GM21717 (cell line): ENCODE results near the gene MRM1.

Experiments used
- ATAC-seq: cut with Tn5 transposase; IDR thresholded peaks from one replicate; pipeline ENCODE4 v1.9.1; 2021; ENCODE audit warnings: mild to moderate bottlenecking, moderate library complexity; ENCODE audit not compliant: unreplicated experiment

MRM1 gene

GRCh38 chr17:36629252-36629847, 28.0 kb downstream of the MRM1 start:
- ATAC-seq, result no peak

GRCh38 chr17:36629970-36630502, 28.7 kb downstream of the MRM1 start:
- no peak for ATAC-seq

- ATAC-seq, result no peak
Measured at GRCh38 chr17:36631022-36631421, 29.6 kb downstream of the MRM1 start.

DNA sequence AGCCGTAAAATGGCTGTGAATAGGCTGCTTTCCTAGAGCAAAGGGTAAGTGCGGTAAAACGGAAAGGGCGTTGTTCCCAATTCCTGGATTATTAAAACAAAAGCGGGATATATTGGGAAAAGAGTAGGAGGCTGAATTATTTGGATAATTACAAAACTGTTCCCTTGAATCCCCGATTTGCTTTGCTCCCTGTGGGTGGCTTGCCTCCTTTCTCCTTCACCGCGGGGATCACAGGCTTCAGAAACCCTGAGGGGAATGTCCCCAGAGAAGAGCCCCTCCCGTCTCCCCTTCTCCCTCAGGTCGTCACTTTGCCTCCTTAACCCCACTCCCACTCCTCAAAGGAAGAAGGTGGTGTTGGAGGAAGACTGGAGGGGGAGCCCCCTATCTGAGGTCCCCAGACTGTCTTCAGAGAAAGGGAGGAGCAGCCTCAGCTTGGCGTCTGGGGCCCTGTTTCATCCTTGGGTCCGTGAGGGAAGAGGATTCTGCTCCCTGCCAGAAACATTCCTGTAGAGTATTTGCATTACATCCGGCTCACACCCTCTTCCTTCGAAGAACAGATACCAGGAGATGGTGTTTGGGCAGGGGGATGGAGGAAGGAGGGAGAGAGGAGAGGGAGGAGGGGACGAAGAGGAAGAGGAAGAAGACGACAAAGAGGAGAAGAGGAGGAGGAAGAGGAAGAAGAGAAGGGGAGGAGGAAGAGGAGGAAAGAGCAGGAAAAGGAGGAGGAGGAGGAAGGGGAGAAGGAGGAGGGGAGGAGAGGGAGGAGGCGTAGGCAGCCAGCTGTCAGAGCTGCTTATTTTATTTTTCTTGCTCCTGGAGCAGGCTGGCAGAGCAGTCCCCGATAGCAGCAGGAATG, 31.8 kb downstream of the MRM1 start:
- no peak for ATAC-seq

GRCh38 chr17:36640346-36640745, 39.0 kb downstream of the MRM1 start:
- ATAC-seq, result no peak

DNA sequence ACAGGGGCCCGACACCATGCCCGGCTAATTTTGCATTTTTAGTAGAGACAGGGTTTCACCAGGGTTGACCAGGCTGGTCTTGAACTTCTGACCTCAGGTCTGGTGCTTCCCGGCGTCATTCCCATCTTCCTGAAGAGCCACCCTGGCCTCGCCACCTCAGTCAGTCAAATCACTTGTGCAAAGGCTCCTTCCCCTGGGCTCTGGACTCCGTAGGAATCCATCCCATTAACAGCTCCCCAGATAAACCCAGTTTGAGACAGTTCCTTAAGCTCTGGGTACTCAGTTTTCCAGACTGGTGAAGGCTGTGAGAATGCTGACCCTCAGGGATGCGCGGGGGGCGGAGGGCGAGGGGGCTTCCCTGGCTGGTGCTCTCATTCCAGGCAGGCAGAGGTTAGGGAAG, 39.5 kb downstream of the MRM1 start:
- ATAC-seq, result no peak

- no peak for ATAC-seq
Measured at GRCh38 chr17:36641331-36641876, 40.0 kb downstream of the MRM1 start.

- no peak for ATAC-seq
Measured at GRCh38 chr17:36641877-36642845, 40.8 kb downstream of the MRM1 start.

DNA sequence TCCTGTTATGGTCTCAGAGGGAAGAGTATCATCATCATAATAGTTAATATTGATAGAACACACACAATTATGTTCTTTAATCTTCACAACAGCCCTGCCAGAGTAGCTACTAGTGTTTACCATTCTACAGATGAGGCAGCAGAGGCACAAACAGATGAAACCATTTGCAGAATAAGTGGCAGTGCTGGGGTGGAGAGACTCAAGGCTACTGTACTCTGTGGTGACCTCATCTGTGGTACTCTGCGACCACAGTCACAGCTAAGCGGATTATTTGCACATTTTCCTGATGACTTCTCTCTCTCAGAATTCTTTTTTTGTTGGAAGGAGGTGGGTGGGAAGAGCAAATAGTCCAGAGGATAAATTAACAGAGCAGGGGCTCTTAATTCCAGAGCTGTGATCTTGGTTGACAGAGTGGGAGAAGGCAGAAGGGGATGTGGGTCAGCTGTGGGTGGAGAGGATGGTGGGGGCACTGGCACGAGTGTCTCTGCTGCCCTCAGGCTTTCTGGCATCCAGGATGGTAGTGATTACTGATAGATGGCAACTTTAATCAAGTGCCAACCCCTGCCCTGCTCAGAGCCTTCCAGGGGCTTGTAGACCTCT, 41.8 kb downstream of the MRM1 start:
- ATAC-seq, result no peak

DNA sequence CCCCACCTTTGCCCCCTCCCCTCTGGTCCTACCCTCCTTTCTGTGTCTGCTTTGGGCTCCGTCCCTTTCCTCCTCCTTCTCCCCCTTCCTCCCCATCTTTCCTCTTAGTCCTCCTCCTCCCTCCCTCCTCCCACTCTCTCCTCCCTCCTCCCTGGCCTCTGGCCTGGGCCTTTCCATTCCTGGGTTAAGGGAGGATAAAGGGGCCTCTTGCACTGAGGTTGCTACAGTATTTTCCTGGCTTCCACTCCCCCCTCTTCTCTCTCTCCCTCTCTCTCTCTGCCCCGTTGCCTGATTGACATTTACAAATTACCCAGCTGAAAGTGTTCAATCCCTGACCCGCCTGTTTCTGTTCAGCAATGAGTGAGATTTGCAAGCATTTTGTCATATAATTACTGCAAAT, 44.0 kb downstream of the MRM1 start:
- no peak for ATAC-seq

- ATAC-seq, result no peak
Measured at GRCh38 chr17:36647636-36648035, 46.3 kb downstream of the MRM1 start.

- no peak for ATAC-seq
Measured at GRCh38 chr17:36650096-36650775, 48.9 kb downstream of the MRM1 start.

DNA sequence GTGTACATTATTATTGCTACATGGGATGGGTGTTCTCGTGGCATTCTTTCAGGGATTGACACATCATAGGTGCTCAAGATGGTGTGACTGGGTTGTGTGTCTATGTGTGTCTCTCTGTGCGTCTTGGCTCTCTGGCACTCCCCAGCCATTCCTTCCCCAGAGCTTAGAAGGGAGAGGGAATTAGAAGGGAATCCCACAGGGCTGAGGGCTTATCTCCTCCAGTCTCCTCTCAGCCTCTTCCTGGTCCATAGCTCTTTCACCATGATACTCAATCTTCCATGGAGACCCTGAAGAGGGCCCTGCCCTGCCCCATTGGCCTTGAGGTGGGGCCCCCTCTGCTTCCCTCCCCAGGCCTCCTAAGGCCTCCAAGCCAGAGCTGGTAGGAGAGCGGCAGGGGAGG, 52.0 kb downstream of the MRM1 start:
- ATAC-seq, result no peak

- ATAC-seq, result no peak
Measured at GRCh38 chr17:36653856-36654255, 52.5 kb downstream of the MRM1 start.

DNA sequence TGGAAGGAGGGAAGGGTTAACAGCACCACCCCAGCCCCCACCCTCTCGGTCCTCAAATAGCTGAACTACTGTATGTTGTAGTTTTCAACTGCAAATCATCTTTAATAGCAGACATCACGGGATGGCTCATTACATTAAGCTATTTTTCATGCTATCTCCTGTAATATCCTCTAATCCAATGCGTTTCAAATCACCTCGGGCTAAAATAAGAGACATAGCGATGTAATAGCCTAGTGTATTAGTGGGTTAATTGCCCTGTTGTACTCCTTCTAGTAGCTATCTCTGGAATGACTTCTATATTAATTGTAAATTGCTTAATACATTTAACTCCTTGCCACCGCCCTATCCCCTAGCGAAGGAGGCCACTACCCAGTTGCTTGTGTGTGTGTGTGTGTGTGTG, 54.3 kb downstream of the MRM1 start:
- no peak for ATAC-seq

DNA sequence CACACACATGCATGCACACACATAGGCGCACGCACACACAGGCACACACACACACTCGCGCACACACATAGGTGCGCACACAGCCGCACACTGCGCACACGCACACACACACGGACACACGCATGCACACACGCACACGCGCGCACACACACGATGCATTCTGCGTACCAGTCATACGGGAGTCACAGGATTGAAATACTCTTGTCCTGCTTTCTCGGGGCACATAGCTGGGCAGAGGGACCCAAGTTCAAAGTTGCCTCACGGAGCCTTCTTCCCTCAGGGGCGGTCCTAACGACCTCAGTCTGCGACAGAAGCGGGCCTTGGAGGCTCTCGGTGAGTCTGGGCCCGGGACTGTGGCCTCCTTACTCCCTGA, 56.0 kb downstream of the MRM1 start:
- no peak for ATAC-seq

DNA sequence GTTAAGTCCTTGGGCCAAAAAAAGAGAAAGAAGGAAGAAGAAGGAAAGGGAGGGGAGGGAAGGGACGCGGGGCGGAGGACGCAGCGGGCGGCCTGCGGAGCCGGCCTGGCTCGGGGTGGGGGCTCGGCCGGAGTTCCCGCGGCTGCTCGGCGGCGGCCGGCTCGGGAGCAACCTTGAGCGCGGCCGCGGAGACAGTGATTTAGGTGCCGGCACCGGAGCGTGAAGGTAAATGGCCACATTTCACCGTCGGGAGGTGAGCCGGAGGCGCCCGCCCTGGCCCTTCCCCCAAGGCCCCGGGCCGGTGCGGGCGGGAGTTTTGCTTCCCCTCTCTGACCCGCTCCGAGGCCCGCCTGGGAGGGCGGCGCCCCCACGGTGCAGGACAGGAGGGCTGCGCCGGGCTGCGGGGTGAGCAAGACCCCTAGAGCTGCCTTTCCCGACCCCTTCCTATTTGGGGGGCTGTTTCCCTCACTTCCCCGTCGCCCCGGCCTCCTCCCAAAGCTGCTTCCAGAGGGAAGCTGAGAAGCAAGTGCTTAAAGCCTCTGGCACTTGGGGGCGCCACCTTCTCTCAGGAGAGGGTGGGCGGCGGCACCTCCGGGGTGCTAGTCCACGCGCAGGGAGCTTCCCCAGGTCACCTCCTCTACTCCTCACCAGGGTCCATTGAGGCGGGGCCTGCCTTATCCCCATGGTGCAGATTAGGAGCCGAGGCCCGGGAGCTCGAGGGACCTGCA, 56.5 kb downstream of the MRM1 start:
- ATAC-seq, result no peak
